ENCODE measurements around the gene ABCD3.
"Not testable (repeated sequence)": the region's sequence is repeated elsewhere in the genome, so short reads cannot be mapped to it uniquely, and the experiment has no call there.

ABCD3 gene

DNA sequence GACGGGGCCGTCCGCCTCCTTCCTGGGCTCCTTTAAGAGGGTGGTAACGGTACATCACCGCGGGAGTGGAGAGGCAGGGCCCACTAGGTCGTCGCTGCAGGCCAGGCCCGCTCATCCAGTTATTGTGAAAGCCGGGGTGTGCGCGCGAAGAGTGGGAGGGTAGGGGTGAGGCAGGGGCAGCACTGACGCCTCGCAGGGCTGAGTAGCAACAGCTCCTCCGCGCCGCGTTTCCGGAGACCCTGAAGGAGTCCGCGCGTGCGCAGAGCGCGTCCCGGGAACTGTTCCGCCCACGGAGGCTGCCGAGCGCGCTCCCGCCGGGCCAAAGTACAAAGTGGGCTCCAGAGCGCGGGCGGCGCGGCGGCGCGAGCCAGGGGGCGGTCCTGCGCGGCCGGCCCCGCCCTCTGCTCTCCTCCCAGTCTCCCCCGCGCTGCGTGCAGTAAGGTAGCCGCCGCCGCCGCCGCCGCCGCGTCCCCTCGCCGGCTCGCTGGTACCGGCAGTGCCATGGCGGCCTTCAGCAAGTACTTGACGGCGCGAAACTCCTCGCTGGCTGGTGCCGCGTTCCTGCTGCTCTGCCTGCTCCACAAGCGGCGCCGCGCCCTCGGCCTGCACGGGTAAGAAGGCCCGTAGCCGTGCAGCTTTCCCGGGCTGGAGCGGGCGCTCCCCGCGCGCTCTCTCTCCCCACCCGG is at the start of gene ABCD3:
Gene ABCD3, plus strand, starts transcription at position 412 of the 686 bp plus-strand sequence. Its CDS starts 90 bp downstream, at position 502.
- Histone ChIP-seq H3K36me3 (no peaks in the 10 kb centered on the region), H3K9me3 (no peaks in the 10 kb centered on the region), H3K4me3 (peak within 1 kb of the TSS; percentile 91 to 93), H3K27ac (peak within 1 kb of the TSS; percentile 85 to 95), H3K27me3 (no peaks in the 10 kb centered on the region), H3K4me1 (peaks cover 0 to 39% (median 23%) of the 10 kb centered on the region in 4 donors)
- peak; percentile 98 to 99 for DNase-seq
- intact Hi-C loops (cut with DNase I; ENCODE audit: low total_unique reads) = no loop called here
- TF ChIP-seq CTCF (IDR thresholded peaks at IDR 0.05) = no peak

DNA sequence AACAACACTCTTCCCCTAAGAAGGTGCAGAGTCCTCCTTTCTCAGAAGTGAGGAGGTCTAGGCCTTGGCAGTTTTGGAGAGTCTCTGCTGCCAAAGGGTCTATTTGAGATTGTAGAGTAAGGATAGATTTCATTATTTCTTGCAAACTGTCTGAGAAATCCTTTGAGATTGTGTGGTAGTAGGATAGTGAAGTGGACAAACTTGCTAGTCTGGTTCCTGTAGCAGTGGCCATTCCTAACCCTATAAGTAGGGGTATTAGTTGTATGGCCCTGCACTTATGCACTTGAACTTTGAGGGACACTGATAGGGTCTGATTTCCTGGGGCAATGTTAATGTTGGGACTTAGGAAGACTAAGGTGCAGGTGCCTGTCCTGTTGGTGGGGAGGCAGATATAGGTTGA is 45.4 kb upstream of the ABCD3 start:
- intact Hi-C loops (cut with DNase I; ENCODE audit: low total_unique reads); H3K9me3 ChIP-seq; H3K4me3 ChIP-seq; H3K4me1 ChIP-seq; H3K27ac ChIP-seq; H3K36me3 ChIP-seq; H3K27me3 ChIP-seq; DNase-seq: not testable (repeated sequence)

DNA sequence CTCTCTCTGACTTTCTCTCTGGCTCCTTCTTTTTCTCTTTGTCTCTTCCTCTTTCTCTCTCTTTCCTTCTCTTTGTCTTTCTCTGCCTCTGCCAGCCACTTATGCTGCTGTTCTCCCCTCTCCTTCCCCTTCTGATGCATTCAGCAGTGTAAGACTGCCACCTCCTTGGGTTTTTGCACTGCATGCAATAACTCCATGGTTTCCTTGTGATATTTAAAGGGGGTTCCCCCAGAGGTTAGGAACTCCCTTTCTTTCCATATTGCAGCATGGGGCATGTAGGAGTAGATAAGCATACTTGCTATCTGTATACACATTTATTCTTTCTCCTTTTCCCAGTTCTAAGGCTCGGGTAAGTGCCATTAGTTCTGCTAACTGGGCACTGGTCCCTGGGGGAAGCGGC is 44.9 kb upstream of the ABCD3 start:
- H3K4me1 ChIP-seq; H3K36me3 ChIP-seq; H3K27me3 ChIP-seq; H3K9me3 ChIP-seq; H3K27ac ChIP-seq; intact Hi-C loops (cut with DNase I; ENCODE audit: low total_unique reads); DNase-seq; H3K4me3 ChIP-seq: not testable (repeated sequence)

DNA sequence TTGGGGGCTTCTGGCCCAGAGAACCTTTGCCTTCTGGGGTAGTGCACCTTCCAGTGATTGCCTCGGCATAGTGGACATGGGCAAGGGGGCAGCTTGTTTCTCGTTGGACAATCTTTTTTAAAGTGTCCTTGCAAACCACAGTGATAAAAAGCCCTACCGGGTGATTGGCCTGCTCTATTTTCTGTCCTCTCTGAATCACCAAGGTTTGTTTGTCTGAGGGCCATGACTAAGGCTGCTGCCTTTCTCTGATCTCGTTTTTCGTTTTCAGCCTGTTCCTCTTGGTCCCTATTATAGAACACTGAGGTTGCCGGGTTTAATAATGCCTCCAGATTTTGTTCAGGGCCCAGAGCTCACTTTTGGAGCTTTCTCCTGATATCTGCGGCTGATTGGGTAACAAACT is 42.5 kb upstream of the ABCD3 start:
- H3K27ac ChIP-seq; DNase-seq; H3K27me3 ChIP-seq; H3K9me3 ChIP-seq; H3K4me1 ChIP-seq; intact Hi-C loops (cut with DNase I; ENCODE audit: low total_unique reads); H3K4me3 ChIP-seq; H3K36me3 ChIP-seq: not testable (repeated sequence)

GRCh38 chr1:94378493-94378892 is 39.7 kb upstream of the ABCD3 start:
- H3K9me3 ChIP-seq; DNase-seq; intact Hi-C loops (cut with DNase I; ENCODE audit: low total_unique reads); H3K27me3 ChIP-seq; H3K27ac ChIP-seq; H3K4me1 ChIP-seq; H3K4me3 ChIP-seq; H3K36me3 ChIP-seq: not testable (repeated sequence)

GRCh38 chr1:94379615-94380014 is 38.6 kb upstream of the ABCD3 start:
- Histone ChIP-seq H3K4me3 (no peak overlapping the region), H3K9me3 (no peaks in the 10 kb centered on the region), H3K36me3 (no peaks in the 10 kb centered on the region), H3K27ac (no peak overlapping the region), H3K27me3 (no peaks in the 10 kb centered on the region), H3K4me1 (no peaks in the 10 kb centered on the region)
- no peak for DNase-seq
- intact Hi-C loops (cut with DNase I; ENCODE audit: low total_unique reads) = no loop called here
- no peak for TF ChIP-seq CTCF (IDR thresholded peaks at IDR 0.05)

DNA sequence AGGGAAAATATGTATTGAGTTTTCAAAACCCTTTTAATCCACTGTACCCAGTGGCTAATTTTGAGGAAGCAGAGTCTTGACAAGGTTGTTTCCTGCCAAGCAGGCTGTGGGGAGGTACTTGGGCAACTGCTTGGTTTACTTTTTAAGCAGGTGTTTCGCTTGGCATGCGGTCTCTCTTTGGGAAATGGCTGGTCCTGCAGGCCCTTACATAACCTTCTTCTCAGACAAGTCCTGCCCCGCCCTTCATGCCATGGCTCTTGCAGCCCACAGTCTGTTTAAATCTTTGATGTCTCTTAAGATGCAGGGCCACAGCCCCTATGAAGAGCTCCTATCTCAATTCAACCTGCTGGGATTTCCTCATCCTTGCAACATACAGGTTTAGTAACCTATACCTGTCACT is 36.0 kb upstream of the ABCD3 start:
- Histone ChIP-seq H3K4me1 (no peaks in the 10 kb centered on the region), H3K27me3 (no peaks in the 10 kb centered on the region), H3K9me3 (no peaks in the 10 kb centered on the region), H3K4me3 (no peak overlapping the region), H3K36me3 (no peaks in the 10 kb centered on the region), H3K27ac (no peak overlapping the region)
- no peak for TF ChIP-seq CTCF (IDR thresholded peaks at IDR 0.05)
- intact Hi-C loops (cut with DNase I; ENCODE audit: low total_unique reads) = no loop called here
- DNase-seq = no peak

DNA sequence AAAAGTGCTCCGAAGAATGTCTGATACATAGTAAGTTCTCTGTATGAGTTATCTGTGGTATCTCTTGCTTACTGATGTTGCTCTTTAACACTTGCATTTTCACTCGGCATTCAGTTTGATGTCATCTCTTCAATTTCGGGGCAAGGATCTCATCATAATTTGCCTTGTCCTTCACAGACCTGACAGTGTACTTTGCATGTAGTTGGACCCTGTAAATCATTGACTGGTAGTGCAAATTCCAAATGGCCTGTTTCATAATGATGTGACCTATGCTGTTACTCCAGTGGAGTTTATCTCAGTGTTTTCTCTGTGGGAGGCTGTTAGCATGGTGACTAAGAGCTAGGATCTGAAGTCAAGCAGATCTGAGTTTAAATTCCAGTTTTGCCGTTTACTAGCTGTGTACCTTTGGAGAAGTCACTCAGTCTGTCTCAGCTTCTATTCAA is 34.2 kb upstream of the ABCD3 start:
- TF ChIP-seq CTCF (IDR thresholded peaks at IDR 0.05) = no peak
- no peaks in the 10 kb centered on the region for H3K27me3 ChIP-seq
- H3K4me1 ChIP-seq = no peaks in the 10 kb centered on the region
- no peaks in the 10 kb centered on the region for H3K36me3 ChIP-seq
- H3K27ac ChIP-seq = no peak overlapping the region
- no peak for DNase-seq
- intact Hi-C loops (cut with DNase I; ENCODE audit: low total_unique reads) = no loop called here
- no peak overlapping the region for H3K4me3 ChIP-seq
- no peaks in the 10 kb centered on the region for H3K9me3 ChIP-seq

Measured in tibial artery (tissue), 4 donors.